ENCODE results near the gene PHOX2A.

- TF ChIP-seq, protein P1, sequence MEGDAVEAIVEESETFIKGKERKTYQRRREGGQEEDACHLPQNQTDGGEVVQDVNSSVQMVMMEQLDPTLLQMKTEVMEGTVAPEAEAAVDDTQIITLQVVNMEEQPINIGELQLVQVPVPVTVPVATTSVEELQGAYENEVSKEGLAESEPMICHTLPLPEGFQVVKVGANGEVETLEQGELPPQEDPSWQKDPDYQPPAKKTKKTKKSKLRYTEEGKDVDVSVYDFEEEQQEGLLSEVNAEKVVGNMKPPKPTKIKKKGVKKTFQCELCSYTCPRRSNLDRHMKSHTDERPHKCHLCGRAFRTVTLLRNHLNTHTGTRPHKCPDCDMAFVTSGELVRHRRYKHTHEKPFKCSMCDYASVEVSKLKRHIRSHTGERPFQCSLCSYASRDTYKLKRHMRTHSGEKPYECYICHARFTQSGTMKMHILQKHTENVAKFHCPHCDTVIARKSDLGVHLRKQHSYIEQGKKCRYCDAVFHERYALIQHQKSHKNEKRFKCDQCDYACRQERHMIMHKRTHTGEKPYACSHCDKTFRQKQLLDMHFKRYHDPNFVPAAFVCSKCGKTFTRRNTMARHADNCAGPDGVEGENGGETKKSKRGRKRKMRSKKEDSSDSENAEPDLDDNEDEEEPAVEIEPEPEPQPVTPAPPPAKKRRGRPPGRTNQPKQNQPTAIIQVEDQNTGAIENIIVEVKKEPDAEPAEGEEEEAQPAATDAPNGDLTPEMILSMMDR (IDR thresholded peaks at IDR 0.05): no peak
- TF ChIP-seq POLR2A (IDR thresholded peaks at IDR 0.05): no peak
Observed at GRCh38 chr11:72274435-72274834, 30.5 kb upstream of the PHOX2A start.

All from uterus (tissue), 2 donors.